ENCODE results near the gene NARF. TPM values are rescaled to one million over a fixed set of nuclear protein-coding genes. Genes with fewer than 3 reads are reported as not detected.

The NARF gene
- total and polyA plus RNA-seq, 2 experiments from 2014 or later, result 43.9 to 91.8 TPM

- TF ChIP-seq CTCF (IDR thresholded peaks at IDR 0.05; ENCODE audit: poor library complexity) (no peak), EZH2 (IDR thresholded peaks at IDR 0.05; ENCODE audit: borderline replicate concordance) (no peak), EZH2phosphoT487 (IDR thresholded peaks at IDR 0.05; ENCODE audit: low read depth, severe bottlenecking, unreplicated experiment) (no peak)
- H3K27ac ChIP-seq, result no peak overlapping the region
- 88% methylated on average over 22 of the region's 22 CpGs for WGBS (ENCODE audit: low lambda C conversion rate, missing lambda C conversion rate)
- no peaks in the 10 kb centered on the region for H3K4me1 ChIP-seq (ENCODE audit: insufficient read depth)
- H3K9me3 ChIP-seq (ENCODE audit: low read depth), result no peaks in the 10 kb centered on the region
- no peak overlapping the region for H3K4me3 ChIP-seq
- H4K20me1 ChIP-seq (ENCODE audit: insufficient read depth, poor library complexity, severe bottlenecking), result no peaks in the 10 kb centered on the region
- H3K4me2 ChIP-seq, result no peak overlapping the region
- H3K9me2 ChIP-seq (replicated peaks; ENCODE audit: insufficient read depth), result no peaks in the 10 kb centered on the region
- H3K27me3 ChIP-seq, result no peaks in the 10 kb centered on the region
- H3K79me2 ChIP-seq, result no peaks in the 10 kb centered on the region
- H2AFZ ChIP-seq, result no peak overlapping the region
- no peaks in the 10 kb centered on the region for H3K36me3 ChIP-seq (replicated peaks; ENCODE audit: insufficient read depth, low read depth)
- no peak for DNase-seq (ENCODE audit: low spot score)
These were observed 18.0 kb upstream of the NARF start for GRCh38 chr17:82440469-82440981.

- WGBS (ENCODE audit: low lambda C conversion rate, missing lambda C conversion rate), result 59% methylated on average over 9 of the region's 17 CpGs
- no peaks in the 10 kb centered on the region for H3K9me3 ChIP-seq (ENCODE audit: low read depth)
- H3K27me3 ChIP-seq, result no peaks in the 10 kb centered on the region
- H3K4me3 ChIP-seq, result no peak overlapping the region
- no peak overlapping the region for H2AFZ ChIP-seq
- no peaks in the 10 kb centered on the region for H3K79me2 ChIP-seq
- H3K9me2 ChIP-seq (replicated peaks; ENCODE audit: insufficient read depth), result no peaks in the 10 kb centered on the region
- no peaks in the 10 kb centered on the region for H3K4me1 ChIP-seq (ENCODE audit: insufficient read depth)
- H4K20me1 ChIP-seq (ENCODE audit: insufficient read depth, poor library complexity, severe bottlenecking), result no peaks in the 10 kb centered on the region
- no peak for DNase-seq (ENCODE audit: low spot score)
- no peaks in the 10 kb centered on the region for H3K36me3 ChIP-seq (replicated peaks; ENCODE audit: insufficient read depth, low read depth)
- TF ChIP-seq CTCF (IDR thresholded peaks at IDR 0.05; ENCODE audit: poor library complexity), result no peak
- no peak for TF ChIP-seq EZH2 (IDR thresholded peaks at IDR 0.05; ENCODE audit: borderline replicate concordance)
- TF ChIP-seq EZH2phosphoT487 (IDR thresholded peaks at IDR 0.05; ENCODE audit: low read depth, severe bottlenecking, unreplicated experiment), result no peak
- H3K4me2 ChIP-seq, result no peak overlapping the region
- H3K27ac ChIP-seq, result no peak overlapping the region
These were observed 17.4 kb upstream of the NARF start for GRCh38 chr17:82440991-82441627.

- Histone ChIP-seq H3K36me3 (replicated peaks; ENCODE audit: insufficient read depth, low read depth) (no peaks in the 10 kb centered on the region), H3K27me3 (no peaks in the 10 kb centered on the region), H3K79me2 (no peaks in the 10 kb centered on the region), H3K9me3 (ENCODE audit: low read depth) (no peaks in the 10 kb centered on the region), H3K4me1 (ENCODE audit: insufficient read depth) (no peaks in the 10 kb centered on the region), H3K4me3 (no peak overlapping the region), H4K20me1 (ENCODE audit: insufficient read depth, poor library complexity, severe bottlenecking) (no peaks in the 10 kb centered on the region), H3K27ac (no peak overlapping the region), H3K4me2 (no peak overlapping the region), H2AFZ (no peak overlapping the region), H3K9me2 (replicated peaks; ENCODE audit: insufficient read depth) (no peaks in the 10 kb centered on the region)
- TF ChIP-seq EZH2phosphoT487 (IDR thresholded peaks at IDR 0.05; ENCODE audit: low read depth, severe bottlenecking, unreplicated experiment) (no peak), EZH2 (IDR thresholded peaks at IDR 0.05; ENCODE audit: borderline replicate concordance) (no peak), CTCF (IDR thresholded peaks at IDR 0.05; ENCODE audit: poor library complexity) (no peak)
- no peak for DNase-seq (ENCODE audit: low spot score)
- WGBS (ENCODE audit: low lambda C conversion rate, missing lambda C conversion rate), result 90% methylated on average over 26 of the region's 27 CpGs
These were observed 16.7 kb upstream of the NARF start for GRCh38 chr17:82441691-82442487.
